HG03139 (cell line): ENCODE results near the gene HSPB2.
"Not testable (repeated sequence)": the region's sequence is repeated elsewhere in the genome, so short reads cannot be mapped to it uniquely, and the experiment has no call there.

ENCODE experiments used
- ATAC-seq: cut with Tn5 transposase; IDR thresholded peaks from one replicate; pipeline ENCODE4 v1.9.1; 2021; ENCODE audit not compliant: unreplicated experiment

Gene HSPB2, protein sequence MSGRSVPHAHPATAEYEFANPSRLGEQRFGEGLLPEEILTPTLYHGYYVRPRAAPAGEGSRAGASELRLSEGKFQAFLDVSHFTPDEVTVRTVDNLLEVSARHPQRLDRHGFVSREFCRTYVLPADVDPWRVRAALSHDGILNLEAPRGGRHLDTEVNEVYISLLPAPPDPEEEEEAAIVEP

GRCh38 chr11:111912535-111912934 is at the start of gene HSPB2:
Gene HSPB2, plus strand, starts transcription at chr11:111912734. Its CDS starts 96 bp downstream, at chr11:111912830.
- no peak for ATAC-seq

DNA sequence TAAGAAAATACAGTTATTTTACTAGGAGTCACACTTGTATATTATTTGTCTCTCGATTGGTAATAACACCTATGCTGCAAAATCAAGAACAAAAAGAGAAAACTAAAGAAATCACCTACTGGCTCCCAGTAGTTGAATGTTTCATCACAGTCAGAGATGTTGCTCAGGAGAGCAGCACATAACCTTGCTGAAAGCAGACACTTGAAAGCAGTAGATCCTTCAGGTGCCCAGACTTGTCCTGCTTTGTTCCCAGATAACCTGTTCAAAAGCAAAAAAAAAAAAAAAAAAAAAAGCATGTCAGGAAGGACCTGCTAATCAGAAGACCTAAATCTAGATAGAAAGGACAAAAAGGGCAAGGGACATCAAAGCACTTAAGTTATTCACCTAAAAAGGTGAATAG is 42.4 kb upstream of the HSPB2 start:
- ATAC-seq, result no peak

GRCh38 chr11:111870522-111870885 is 42.0 kb upstream of the HSPB2 start:
- no peak for ATAC-seq

DNA sequence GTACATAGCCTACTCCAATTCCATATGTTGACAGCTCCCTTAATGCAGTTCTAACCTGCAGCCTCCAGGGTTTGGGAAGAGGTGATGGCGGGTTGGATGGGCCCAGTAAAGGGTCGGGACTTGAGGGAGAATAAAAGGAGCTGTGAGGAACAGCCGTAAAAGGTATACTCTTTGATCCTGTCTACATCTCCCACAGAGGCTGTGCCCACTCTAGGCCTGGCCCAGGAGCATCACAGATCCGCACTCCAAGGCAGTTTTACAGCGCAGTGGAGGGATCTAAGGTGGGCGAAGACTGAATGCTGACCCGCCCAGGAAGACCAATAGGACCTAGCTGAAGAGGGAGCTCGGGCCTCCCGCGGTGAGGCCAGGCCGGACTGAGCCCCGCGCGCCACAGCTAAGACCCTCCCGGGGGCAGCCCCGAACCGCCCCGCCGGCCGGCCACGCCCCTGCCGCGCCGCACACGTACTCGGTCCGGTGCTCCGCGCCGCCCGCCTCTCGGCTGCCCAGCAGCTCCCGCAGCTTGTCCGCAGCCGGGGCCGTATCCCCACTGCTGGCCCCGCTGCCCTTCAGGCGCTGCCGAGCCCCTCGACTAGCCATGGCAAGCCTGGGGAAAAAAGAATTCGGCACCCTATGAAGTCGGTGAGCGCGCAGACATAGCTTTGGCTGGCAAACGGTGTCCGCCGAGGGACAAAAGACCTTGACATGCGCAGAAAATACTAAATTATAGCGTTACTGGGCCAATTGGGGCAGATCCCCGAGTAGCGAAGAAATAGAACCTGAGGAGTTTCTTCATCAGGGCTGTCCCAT is 41.4 kb upstream of the HSPB2 start, which contains the start of gene ALG9:
TSS of gene ALG9 (minus strand) at position 696 of the 807 bp plus-strand sequence. CDS start at position 597, 99 bp downstream.
- ATAC-seq, result peak; percentile 87

DNA sequence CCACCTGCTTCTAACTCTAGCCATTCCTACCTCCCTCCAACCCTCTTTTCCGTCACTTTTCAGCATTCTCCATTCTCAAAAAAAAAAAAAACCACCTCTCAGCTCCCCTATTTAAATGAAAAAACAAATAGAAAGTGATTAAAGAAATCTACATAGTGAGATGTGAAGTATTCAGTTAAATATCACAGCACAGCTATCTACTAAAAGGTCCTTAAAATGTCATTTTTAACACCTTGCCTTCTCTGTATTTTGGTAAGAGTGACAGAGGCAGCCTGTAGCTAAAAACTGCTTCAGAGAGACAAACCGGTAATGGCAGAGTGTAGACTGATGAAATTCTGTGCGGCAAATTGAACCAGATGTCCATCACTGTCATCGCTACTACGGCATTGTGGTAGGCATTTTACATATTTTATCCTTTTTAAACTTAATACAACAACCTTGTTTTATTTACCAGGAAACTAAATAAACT is 40.8 kb upstream of the HSPB2 start:
- no peak for ATAC-seq

DNA sequence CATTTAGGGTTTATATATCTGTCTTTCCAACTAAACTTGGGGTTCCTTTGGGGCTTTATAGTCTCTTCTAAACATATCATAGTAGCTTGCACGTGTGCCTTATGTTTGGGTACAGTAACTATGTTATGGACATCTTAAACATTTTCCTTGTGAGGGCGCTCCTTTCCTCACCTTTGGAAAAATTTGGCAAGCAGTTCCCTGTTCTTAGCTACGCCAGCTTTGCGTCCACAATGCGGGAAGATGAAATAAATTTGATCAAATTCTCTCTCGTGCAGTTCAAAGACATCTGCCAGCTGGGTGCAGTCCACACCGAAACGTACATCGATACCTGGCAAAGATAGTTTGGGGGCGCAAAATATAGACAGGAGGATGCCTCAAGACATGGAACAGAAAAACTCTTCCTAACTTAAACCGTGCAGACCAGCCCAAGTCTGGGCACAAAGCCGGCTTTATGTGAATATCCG is 34.1 kb upstream of the HSPB2 start:
- peak; percentile 5 for ATAC-seq

DNA sequence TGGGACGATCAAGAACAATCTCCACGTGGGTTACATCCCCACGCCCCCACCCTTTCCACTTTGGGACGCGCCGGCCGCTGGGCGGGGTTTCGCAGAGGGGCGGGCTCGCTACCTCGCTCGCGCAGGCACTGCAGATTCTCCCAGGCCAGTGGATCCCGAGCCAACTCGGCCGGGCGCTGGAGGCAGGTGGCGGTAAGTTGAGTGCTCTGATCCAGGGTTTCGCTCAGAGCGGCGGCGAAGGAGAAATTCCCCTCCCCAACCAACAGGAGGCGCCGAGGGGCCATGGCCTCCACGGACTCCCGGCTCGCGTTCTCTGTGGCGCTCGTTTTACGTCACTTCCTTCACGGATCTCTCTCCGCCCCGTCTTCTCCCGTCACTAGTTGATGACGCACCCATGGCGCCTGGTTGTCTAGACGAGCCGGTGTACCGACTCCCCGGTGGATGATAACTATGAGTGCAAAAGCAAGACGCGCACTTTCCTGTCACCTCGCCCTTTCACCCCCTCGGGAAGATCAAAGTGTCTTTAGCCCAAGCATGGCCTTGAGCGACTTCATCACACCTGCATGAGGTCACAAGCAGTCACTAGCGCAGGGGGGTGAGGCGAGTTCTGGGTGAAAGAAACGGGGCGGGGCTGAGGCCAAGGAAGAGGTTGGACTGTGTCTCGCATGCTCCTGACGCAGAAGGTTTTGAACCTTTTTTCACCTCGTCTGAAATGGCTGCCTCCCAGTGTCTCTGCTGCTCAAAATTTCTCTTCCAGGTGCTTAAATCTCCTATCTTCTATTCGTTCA is 33.5 kb upstream of the HSPB2 start, which contains the start of the genes CFAP68 and FDXACB1:
TSS of gene CFAP68 (plus strand) at position 693 of the 788 bp plus-strand sequence. CDS start at position 713, 20 bp downstream.
TSS of gene FDXACB1 (minus strand) at position 317 of the 788 bp plus-strand sequence. CDS start at position 284, 33 bp downstream.
- ATAC-seq, result peak; percentile 86

DNA sequence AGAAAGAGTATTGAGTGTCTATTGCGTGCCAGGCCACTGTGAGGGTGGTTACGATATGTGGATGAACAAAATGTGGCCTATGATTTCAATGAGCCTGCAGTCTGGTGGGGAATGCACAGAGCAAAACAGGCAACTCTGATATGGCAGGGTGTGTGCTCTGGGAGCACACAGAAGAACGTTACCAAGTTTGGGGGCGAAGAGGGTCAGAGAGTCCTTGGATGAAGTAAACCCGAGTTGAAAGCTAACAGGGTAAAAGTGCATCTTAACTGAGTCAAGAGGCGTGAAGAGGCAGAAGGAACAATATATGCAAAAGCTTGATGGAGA is 32.9 kb upstream of the HSPB2 start:
- ATAC-seq, result no peak

- no peak for ATAC-seq
These were observed 30.3 kb upstream of the HSPB2 start for GRCh38 chr11:111882202-111882601.

- ATAC-seq, result not testable (repeated sequence)
These were observed 27.5 kb upstream of the HSPB2 start for GRCh38 chr11:111885053-111885452.

- ATAC-seq, result no peak
These were observed 26.5 kb upstream of the HSPB2 start for GRCh38 chr11:111886032-111886431.

- no peak for ATAC-seq
These were observed 25.7 kb upstream of the HSPB2 start for GRCh38 chr11:111886844-111887243.

DNA sequence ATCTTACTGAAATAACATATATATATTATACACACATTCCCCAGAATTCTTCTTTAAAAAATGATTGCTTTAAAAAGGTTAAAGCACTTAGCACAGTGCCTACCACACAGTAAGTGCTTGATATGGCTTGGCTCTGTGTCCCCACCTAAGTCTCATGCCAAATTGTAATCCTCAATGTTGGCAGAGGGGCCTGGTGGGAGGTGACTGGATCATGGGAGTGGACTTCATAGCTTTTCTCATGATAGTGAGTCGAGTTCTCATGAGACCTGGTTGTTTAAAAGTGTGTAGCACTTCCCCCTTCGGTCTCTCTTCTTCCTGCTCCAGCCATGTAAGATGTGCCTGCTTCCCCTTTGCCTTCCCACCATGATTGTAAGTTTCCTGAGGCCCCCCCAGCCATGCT is 7.1 kb upstream of the HSPB2 start:
- no peak for ATAC-seq

- no peak for ATAC-seq
These were observed 5.9 kb upstream of the HSPB2 start for GRCh38 chr11:111906680-111907079.

GRCh38 chr11:111908639-111909305 is 3.8 kb upstream of the HSPB2 start:
- no peak for ATAC-seq

DNA sequence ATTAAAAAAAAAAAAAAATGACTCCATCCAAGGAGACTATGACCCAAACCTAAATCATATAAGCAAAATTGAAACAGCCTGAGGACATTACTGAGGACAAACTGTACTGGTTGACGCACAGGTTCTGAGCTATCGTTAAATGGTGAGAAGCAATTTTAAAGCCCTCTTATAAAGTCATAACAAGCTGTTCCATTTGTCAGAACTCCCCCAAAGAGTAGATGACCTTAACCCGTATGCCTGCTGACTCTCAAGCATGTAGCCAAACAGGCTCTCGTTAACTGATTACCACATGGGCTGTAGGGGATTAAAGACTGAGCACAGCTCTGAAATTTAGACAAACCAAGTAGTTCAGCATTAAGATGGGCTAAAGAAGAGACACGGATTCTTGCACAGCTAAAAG is 3.2 kb upstream of the HSPB2 start:
- ATAC-seq, result no peak

- ATAC-seq, result no peak
These were observed 1.6 kb upstream of the HSPB2 start for GRCh38 chr11:111910676-111911562.

DNA sequence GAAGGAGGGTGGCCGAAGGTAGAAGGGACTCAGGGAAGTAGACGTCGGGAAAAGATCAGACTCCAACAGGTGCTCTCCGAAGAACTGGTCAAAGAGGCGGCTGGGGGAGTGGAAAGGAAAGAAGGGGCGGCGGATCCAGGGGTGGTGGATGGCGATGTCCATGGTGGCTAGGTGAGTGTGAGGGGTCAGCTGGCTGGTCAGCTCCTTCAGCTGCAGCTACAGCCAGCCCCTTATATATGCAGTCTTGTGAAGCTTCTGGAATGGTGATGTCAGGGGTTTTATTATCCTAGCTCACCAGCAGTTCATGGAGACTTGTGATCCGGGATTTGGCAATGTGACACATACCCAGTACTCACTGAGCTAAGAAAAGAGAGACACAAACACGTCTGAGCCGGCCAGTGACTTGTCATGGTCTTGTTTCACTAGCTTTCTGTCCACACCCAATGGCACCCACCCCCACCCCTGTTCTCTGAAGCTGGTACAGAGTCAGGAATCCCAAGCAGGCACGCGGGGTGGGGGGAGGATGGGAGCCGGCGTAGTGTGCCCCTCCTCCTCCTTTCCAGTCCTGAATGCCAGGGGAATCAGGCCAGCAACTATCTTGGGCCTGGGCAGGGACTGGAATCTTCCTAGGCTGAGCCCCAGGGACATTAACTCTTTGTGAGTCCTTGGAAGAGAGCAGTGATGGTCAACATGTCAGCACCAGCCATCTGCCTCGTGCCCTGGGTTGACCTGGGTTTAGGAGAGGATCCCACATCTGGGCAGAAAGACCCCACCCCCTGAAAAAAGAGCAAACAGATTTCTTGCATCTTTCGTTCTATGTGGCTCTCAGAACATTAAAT is 752 bp upstream of the HSPB2 start, which contains the start of gene CRYAB:
TSS of gene CRYAB (minus strand) at position 208 of the 839 bp plus-strand sequence. CDS start at position 162, 46 bp downstream.
- ATAC-seq, result no peak
